ENCODE data around the gene KPNA2. TPM values are rescaled to one million over a fixed set of nuclear protein-coding genes. Genes with fewer than 3 reads are reported as not detected.
A peak's percentile ranks its signal among the peaks of the same experiment; 100 is the strongest.
"Not testable (repeated sequence)": the region's sequence is repeated elsewhere in the genome, so short reads cannot be mapped to it uniquely, and the experiment has no call there.

Gene KPNA2
- polyA plus RNA-seq, 6 donors from 2014 or later, result 24.2 to 59.9 (median 30.2) TPM

DNA sequence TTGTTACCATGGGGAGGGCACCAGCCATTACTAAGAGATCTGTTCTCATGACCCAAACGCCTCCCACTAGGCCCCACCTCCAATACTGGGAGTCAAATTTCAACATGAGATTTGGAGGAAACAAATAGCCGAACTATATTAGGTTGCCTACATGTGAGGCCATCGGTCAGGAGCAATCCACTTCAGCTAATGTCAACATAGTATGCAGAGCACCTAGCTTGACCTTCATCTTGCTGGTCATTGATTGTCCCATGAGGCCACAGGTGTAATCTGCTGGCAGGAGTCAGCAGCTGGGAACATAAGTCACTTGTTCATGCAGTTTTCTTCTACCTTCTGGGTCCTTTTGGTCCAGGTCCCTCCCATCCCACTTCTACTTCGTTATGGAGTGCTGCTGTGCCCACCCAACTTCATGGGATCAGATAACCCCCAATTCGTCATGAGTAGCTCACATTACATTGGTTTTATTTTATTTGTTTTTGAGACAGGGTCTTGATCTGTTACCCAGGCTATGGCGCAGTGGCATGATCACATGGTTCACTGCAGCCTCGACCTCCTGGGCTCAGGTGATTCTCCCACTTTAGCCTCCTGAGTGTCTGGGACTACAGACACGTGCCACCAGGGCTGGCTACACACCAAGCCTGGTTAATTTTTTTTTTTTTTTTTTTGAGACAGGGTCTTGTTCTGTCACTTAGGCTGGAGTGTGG is 5.9 kb upstream of the KPNA2 start:
- Mint-ChIP-seq H3K27ac (peak overlapping the region in 1 of 6 donors; percentile 63), H3K9me3 (no peaks in the 10 kb centered on the region), H3K27me3 (no peaks in the 10 kb centered on the region), H3K4me1 (peaks cover 0 to 2% (median 0%) of the 10 kb centered on the region in 3 donors), H3K4me3 (no peak overlapping the region), H3K36me3 (no peaks in the 10 kb centered on the region)
- DNase-seq (no peak), ATAC-seq (ENCODE audit: low read depth in 2 of 2) (no peak)

DNA sequence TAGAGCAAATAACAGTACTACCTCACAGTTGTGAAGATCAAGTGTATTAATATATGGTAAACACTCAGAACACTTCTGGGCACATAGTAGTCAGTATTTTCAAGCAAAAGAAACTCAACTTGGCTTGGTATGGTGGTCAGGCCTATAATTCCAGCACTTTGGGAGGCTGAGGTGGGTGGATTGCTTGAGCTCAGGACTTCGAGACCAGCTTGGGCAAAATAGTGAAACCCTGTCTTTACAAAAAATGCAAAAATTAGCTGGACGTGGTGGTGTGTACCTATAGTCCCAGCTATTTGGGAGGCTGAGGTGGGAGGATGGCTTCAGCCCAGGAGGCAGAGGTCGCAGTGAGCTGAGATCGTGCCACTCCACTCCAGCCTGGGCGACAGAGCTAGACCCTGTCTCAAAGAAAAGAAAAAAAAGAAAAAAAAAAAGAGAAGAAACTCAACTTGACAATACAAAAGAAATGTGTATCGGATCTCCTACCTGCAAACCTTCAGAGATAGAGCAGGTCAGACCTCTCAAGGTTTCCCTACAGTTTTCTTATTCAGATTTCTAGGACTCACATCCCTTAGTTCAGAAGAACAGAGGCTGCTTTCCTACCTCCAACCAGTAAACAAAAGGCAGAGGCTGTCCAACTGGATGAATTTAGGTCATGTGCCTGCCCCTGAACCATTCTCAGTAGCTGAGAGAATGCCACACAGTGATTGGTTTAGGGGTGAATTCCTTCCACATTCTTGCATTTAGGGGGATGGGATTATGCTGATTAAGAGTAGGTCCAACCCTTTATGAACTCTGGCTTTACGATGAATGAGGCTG is 1.7 kb upstream of the KPNA2 start:
- ATAC-seq (ENCODE audit: low read depth in 2 of 2) (no peak), DNase-seq (no peak)
- peak overlapping the region in 1 of 6 donors; percentile 44 for H3K27ac Mint-ChIP-seq
- no peaks in the 10 kb centered on the region for H3K9me3 Mint-ChIP-seq
- no peaks in the 10 kb centered on the region for H3K36me3 Mint-ChIP-seq
- H3K27me3 Mint-ChIP-seq, result no peaks in the 10 kb centered on the region
- peak overlapping the region in 1 of 8 donors; percentile 27 for H3K4me3 Mint-ChIP-seq
- H3K4me1 Mint-ChIP-seq, result peaks cover 4 to 18% (median 10%) of the 10 kb centered on the region in 3 donors

DNA sequence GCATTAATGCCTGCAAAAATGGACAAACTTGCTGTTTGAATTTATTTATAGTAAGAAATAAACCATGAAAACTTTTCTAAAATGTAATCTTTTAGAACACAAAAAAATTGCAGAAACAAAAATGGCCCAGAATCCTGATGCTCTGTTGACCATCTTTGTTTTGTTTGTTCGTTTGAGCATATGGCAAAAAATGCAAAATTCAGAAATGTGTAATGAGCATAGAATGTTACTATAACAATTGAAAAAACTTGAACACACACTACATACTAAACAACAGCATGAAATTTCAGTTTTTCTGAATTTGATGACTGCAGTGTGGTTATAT is 1.1 kb upstream of the KPNA2 start:
- Mint-ChIP-seq H3K27ac (no peak overlapping the region), H3K4me3 (peak overlapping the region in 2 of 8 donors; percentile 29 to 95), H3K9me3 (no peaks in the 10 kb centered on the region), H3K27me3 (no peaks in the 10 kb centered on the region), H3K36me3 (no peaks in the 10 kb centered on the region), H3K4me1 (peaks cover 4 to 18% (median 10%) of the 10 kb centered on the region in 3 donors)
- no peak for DNase-seq
- ATAC-seq (ENCODE audit: low read depth in 2 of 2), result no peak

DNA sequence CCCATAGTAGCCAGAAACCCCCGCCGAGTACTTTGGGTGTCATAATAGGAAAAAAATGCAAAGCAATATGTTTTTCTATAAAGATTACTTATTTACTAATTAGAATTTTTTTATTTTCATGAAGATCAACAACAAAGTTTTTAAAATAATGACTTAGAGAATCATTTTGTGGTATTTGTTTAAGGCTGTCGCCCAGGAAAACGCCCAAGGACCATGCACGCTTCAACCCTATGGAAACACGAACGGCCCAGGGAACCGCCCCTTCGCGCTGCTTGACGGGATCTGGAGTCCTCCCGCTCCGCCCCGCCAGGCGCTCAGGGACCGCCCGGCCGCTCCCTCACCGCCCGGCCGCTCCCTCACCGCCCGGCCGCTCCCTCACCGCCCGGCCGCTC is 408 bp upstream of the KPNA2 start:
- Mint-ChIP-seq H3K27ac (peak overlapping the region in 5 of 6 donors; percentile 86 to 94 (median 91)), H3K4me1 (peaks cover 4 to 18% (median 10%) of the 10 kb centered on the region in 3 donors), H3K27me3 (no peaks in the 10 kb centered on the region), H3K4me3 (peak overlapping the region; percentile 86 to 98 (median 94)), H3K9me3 (no peaks in the 10 kb centered on the region), H3K36me3 (no peaks in the 10 kb centered on the region)
- ATAC-seq (ENCODE audit: low read depth in 2 of 2) (peak; percentile 78 to 80), DNase-seq (no peak)

DNA sequence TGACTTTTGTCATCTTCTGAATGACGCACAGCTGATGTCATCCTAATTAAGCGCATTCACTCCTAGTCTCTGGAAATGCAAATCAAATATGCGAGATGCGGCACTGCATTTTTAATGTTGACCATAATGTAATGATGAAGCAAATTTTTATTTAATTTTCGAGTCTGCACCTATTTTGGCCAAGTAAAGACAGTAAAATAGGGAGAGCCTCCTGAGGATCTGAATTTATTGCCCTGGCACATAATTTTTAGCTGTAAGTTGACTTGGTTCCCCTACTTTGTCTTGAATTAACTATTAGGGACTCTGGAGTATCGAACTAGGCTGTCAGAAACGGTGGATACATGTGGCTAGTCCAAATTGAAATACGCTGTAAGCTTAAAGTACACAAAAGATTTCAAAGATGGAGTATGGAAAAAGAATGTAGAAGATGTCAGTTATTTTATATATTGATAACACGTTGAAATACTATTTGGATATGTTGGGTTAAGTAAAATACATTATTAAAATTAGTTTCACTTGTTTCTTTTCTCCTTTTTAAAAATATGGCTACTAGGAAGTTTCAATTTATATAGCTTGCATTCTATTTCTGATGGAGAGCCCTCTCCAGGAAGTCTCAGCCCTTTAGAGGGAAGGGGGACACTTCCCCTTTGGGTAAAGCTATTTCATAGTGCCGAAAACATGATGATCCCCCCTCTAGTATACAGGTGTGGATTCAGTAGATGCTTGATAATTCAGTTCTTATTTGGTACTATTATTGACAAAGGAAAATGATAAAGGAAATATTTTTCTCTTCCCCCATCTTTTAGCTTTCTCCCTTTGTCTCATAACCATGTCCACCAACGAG is 991 bp downstream of the KPNA2 start:
- Mint-ChIP-seq H3K27ac (peak overlapping the region; percentile 49 to 97 (median 92)), H3K4me1 (peaks cover 4 to 16% (median 10%) of the 10 kb centered on the region in 3 donors), H3K27me3 (no peaks in the 10 kb centered on the region), H3K4me3 (peak overlapping the region; percentile 86 to 98 (median 94)), H3K9me3 (no peaks in the 10 kb centered on the region), H3K36me3 (no peaks in the 10 kb centered on the region)
- DNase-seq (no peak), ATAC-seq (ENCODE audit: low read depth in 2 of 2) (no peak)

DNA sequence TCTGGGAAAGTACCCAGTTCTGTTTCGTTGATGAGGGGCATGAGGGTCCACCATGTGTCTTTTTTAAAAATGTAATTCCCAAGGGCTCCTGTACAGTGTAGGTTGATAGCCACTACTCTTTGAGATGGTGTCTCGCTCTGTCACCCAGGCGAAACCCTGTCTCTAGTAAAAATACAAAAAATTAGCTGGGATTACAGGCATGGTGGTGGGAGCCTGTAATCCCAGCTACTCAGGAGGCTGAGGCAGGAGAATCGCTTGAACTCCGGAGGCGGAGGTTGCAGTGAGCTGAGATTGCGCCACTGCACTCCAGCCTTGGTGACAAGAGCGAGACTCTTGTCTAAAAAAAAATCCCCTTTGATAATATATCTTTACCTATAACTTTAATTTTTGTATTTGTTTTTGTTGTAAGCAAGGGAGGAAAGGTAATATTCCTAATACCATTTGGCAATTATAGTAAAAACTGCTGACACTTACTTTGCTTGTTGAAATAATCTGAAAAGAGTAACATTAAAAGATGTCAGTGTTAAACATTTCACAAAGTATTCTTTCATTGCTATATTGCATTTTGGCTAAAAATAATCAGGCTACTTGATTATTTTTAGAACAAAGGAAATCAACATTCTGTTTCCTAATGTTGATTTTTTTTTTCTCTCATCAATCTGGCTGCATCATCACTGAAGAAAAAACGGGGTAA is 11.8 kb downstream of the KPNA2 start:
- DNase-seq (no peak), ATAC-seq (ENCODE audit: low read depth in 2 of 2) (no peak)
- Mint-ChIP-seq H3K27ac (no peak overlapping the region), H3K27me3 (no peaks in the 10 kb centered on the region), H3K4me3 (no peak overlapping the region), H3K4me1 (peaks cover 0 to 4% (median 4%) of the 10 kb centered on the region in 3 donors), H3K36me3 (peaks cover 22 to 23% of the 10 kb centered on the region in 2 donors), H3K9me3 (no peaks in the 10 kb centered on the region)

DNA sequence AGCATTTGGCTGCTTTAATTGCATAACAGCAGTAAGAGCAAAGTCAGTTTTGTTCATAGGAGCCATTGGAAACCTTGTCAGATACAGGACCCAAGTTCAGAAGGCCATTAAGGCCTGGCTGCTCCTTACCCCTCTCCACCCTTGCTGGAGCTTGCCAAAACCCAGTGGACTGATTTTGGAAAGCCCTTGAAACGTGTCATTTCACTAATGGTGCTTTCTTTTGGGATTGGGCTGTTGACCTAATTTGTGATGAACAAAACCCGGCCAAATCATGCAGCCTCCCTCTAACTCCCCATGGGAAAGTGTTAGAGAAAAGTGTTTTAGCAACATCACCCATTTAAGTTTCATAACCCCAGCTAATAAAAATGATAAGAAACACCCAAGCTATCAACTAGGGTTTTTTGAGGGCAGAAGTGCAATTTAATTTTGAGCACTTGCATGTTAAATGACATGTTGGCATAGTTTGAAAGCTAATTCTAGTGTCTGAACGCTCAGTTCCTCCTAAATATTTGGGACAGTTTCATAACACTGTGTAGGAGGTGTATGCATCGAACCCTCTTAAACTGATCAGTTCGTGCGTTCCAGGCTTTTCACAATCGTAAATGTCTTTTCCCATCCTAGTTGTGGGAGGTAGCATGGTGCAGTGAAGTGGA is 12.5 kb downstream of the KPNA2 start:
- not testable (repeated sequence) for H3K4me3 Mint-ChIP-seq
- H3K27ac Mint-ChIP-seq, result peak overlapping the region in 1 of 6 donors; percentile 44

DNA sequence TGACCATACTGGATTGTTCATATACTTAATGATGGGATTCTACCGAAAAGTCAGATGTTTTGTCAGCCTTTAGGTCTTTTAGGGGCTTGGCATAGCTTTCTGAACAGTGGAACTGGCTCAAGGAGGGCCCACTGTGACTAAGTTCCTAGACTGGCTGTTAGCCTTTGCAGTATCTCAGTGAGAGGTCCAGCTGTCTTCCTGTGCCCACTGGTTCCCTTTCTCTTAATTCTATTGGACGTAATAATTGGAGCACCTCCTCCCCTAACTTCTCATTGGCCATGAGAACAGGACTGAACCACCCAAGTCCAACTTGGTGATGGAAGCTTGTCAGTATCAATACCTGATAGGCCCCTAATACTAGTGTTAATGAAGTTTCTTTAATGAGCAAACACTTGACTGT is 13.5 kb downstream of the KPNA2 start:
- peaks cover 11 to 12% of the 10 kb centered on the region in 2 donors for H3K36me3 Mint-ChIP-seq
- H3K4me1 Mint-ChIP-seq, result peaks cover 0 to 4% (median 4%) of the 10 kb centered on the region in 3 donors
- no peaks in the 10 kb centered on the region for H3K27me3 Mint-ChIP-seq
- ATAC-seq (ENCODE audit: low read depth in 2 of 2) (no peak), DNase-seq (no peak)
- no peaks in the 10 kb centered on the region for H3K9me3 Mint-ChIP-seq
- peak overlapping the region in 1 of 6 donors; percentile 49 for H3K27ac Mint-ChIP-seq
- no peak overlapping the region for H3K4me3 Mint-ChIP-seq

More for the DNA sequence above, 12.5 kb downstream of the KPNA2 start:
- not testable (repeated sequence) for H3K9me3 Mint-ChIP-seq; H3K27me3 Mint-ChIP-seq; DNase-seq; H3K4me1 Mint-ChIP-seq; ATAC-seq (ENCODE audit: low read depth in 2 of 2)
- H3K36me3 Mint-ChIP-seq, result peaks cover 15 to 20% of the 10 kb centered on the region in 2 donors

DNA sequence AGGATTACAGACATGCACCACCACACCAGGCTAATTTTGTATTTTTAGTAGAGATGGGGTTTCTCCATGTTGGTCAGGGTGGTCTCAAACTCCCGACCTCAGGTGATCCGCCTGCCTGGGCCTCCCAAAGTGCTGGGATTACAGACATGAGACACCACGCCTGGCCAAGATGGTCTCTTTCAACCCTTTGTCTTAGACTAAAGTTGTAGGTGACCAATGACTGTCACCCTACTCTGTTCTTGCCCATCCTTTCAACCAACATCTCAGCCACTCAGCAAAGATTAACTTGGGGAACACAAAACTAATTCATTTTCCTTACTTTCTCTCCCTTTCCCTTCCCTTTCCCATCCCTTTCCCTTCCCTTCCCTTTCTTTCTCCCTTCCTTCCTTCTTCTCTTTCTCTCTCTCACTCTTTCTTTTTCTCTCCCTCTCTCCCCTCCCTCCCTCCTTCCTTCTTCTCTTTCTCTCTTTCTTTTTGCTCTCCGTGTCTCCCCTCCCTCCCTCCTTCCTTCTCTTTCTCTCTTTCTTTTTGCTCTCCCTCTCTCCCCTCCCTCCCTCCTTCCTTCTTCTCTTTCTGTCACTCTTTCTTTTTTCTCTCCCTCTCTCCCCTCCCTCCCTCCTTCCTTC is 14.4 kb downstream of the KPNA2 start:
- H3K36me3 Mint-ChIP-seq, result not testable (repeated sequence)
- peak overlapping the region in 4 of 6 donors; percentile 22 to 64 (median 42) for H3K27ac Mint-ChIP-seq

DNA sequence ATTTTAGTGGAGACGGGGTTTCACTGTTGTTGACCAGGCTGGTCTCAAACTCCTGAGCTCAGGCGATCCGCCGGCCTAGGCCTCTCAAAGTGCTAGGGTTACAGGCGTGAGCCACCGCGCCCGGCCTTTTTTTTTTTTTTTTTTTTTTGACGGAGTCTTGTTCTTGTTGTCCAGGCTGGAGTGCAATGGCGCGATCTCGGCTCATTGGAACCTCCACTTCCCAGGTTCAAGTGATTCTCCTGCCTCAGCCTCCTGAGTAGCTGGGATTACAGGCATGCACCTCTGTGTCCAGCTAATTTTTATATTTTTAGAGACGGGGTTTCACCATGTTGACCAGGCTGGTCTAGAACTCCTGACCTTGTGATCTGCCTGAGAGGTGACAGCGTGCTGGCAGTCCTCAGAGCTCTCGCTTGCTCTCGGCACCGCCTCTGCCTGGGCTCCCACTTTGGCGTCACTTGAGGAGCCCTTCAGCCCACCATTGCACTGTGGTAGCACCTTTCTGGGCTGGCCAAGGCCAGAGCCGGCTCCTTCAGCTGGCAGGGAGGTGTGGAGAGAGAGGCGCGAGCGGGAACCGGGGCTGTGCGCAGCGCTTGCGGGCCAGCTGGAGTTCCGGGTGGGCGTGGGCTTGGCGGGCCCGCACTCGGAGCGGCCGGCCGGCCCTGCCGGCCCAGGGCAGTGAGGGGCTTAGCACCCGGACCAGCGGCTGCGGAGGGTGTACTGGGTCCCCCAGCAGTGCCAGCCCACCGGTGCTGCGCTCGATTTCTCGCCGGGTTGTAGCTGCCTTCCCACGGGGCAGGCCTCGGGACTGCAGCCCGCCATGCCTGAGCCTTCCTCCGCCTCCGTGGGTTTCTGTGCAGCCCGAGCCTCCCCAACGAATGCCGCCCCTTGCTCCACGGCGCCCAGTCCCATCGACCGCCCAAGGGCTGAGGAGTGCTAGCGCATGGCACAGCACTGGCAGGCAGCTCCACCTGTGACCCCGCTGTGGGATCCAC is 16.1 kb downstream of the KPNA2 start:
- not testable (repeated sequence) for H3K4me3 Mint-ChIP-seq; DNase-seq; H3K27me3 Mint-ChIP-seq; H3K9me3 Mint-ChIP-seq; H3K4me1 Mint-ChIP-seq; ATAC-seq (ENCODE audit: low read depth in 2 of 2); H3K27ac Mint-ChIP-seq; H3K36me3 Mint-ChIP-seq

More for the DNA sequence above, 14.4 kb downstream of the KPNA2 start:
- not testable (repeated sequence) for ATAC-seq (ENCODE audit: low read depth in 2 of 2); H3K4me3 Mint-ChIP-seq; H3K9me3 Mint-ChIP-seq; H3K4me1 Mint-ChIP-seq; H3K27me3 Mint-ChIP-seq; DNase-seq

DNA sequence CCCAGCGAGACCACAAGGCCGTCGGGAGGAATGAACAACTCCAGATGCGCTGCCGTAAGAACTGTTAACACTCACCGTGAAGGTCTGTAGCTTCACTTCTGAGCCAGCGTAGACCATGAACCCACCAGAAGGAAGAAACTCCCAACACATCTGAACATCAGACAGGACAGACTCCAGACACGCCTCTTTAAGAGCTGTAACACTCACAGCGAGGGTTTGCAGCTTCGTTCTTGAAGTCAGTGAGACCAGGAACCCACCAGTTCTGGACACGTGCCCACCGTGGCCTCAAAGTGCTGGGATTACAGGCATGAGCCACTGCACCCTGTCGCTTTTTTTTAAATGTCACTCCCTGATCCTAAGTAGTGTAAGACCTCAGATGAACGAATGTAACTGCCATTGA is 17.3 kb downstream of the KPNA2 start:
- no peak overlapping the region for H3K4me3 Mint-ChIP-seq
- peaks cover 4 to 7% (median 4%) of the 10 kb centered on the region in 3 donors for H3K4me1 Mint-ChIP-seq
- H3K27ac Mint-ChIP-seq, result peak overlapping the region in 1 of 6 donors; percentile 68
- ATAC-seq (ENCODE audit: low read depth in 2 of 2) (no peak), DNase-seq (no peak)
- H3K36me3 Mint-ChIP-seq, result no peaks in the 10 kb centered on the region
- H3K27me3 Mint-ChIP-seq, result no peaks in the 10 kb centered on the region
- H3K9me3 Mint-ChIP-seq, result no peaks in the 10 kb centered on the region

All from naive B cell (primary cell).